GM15510 (cell line): ENCODE measurements around the gene RIOK3.

Experiments used
- POLR2A ChIP-seq: IDR thresholded peaks from 3 replicates; pipeline ENCODE4 v1.6.1; 2011; ENCODE audit warnings: borderline replicate concordance; ENCODE audit not compliant: insufficient read length; ENCODE audit errors: extremely low read depth

Gene RIOK3

GRCh38 chr18:23468753-23469459, 15.8 kb downstream of the RIOK3 start:
- no peak for TF ChIP-seq POLR2A

GRCh38 chr18:23470620-23471387, 17.7 kb downstream of the RIOK3 start:
- no peak for TF ChIP-seq POLR2A

- no peak for TF ChIP-seq POLR2A
Measured at GRCh38 chr18:23471486-23471885, 18.4 kb downstream of the RIOK3 start.

GRCh38 chr18:23479829-23480505, 26.9 kb downstream of the RIOK3 start:
- TF ChIP-seq POLR2A, result no peak

- no peak for TF ChIP-seq POLR2A
Measured at GRCh38 chr18:23484561-23485182, 31.6 kb downstream of the RIOK3 start.

GRCh38 chr18:23485386-23485785, 32.3 kb downstream of the RIOK3 start:
- no peak for TF ChIP-seq POLR2A

GRCh38 chr18:23487738-23488570, 34.9 kb downstream of the RIOK3 start:
- TF ChIP-seq POLR2A, result peak; percentile 17

GRCh38 chr18:23493654-23494053, 40.6 kb downstream of the RIOK3 start:
- no peak for TF ChIP-seq POLR2A

- no peak for TF ChIP-seq POLR2A
Measured at GRCh38 chr18:23494992-23495391, 41.9 kb downstream of the RIOK3 start.

- no peak for TF ChIP-seq POLR2A
Measured at GRCh38 chr18:23495723-23496440, 42.8 kb downstream of the RIOK3 start.

GRCh38 chr18:23498117-23498516, 45.0 kb downstream of the RIOK3 start:
- no peak for TF ChIP-seq POLR2A

- no peak for TF ChIP-seq POLR2A
Measured at GRCh38 chr18:23498877-23499276, 45.8 kb downstream of the RIOK3 start.

GRCh38 chr18:23499291-23499781, 46.2 kb downstream of the RIOK3 start:
- TF ChIP-seq POLR2A, result no peak
